Measurements from ENCODE around the gene PSMB11.

PSMB11 gene

GRCh38 chr14:23005451-23006187, 36.4 kb upstream of the PSMB11 start:
- Histone ChIP-seq H3K9ac (ENCODE audit: low read depth, low read length, poor library complexity, severe bottlenecking) (peak overlapping the region; percentile 85), H3K79me2 (ENCODE audit: insufficient read depth, low read length) (peaks cover 36% of the 10 kb centered on the region), H3K9me3 (ENCODE audit: insufficient read depth, low read depth, low read length) (no peaks in the 10 kb centered on the region), H3K9me2 (replicated peaks; ENCODE audit: low read depth, low read length) (no peaks in the 10 kb centered on the region), H3K4me1 (ENCODE audit: insufficient read depth, low read length, poor library complexity, severe bottlenecking) (peaks cover 46% of the 10 kb centered on the region), H3K4me2 (ENCODE audit: low read depth, low read length, poor library complexity, severe bottlenecking) (peak overlapping the region; percentile 99), H3K36me3 (ENCODE audit: insufficient read depth, low read length) (no peaks in the 10 kb centered on the region), H4K20me1 (ENCODE audit: insufficient read depth, low read length, poor library complexity, severe bottlenecking) (no peaks in the 10 kb centered on the region), H3K4me3 (ENCODE audit: low read length, poor library complexity, severe bottlenecking) (peak overlapping the region; percentile 96), H3F3A (ENCODE audit: low read depth) (peaks cover 7% of the 10 kb centered on the region), H3K27me3 (ENCODE audit: insufficient read depth, low read length, poor library complexity, severe bottlenecking) (no peaks in the 10 kb centered on the region), H2AFZ (ENCODE audit: low read length) (no peak overlapping the region)
- TF ChIP-seq, protein P1, sequence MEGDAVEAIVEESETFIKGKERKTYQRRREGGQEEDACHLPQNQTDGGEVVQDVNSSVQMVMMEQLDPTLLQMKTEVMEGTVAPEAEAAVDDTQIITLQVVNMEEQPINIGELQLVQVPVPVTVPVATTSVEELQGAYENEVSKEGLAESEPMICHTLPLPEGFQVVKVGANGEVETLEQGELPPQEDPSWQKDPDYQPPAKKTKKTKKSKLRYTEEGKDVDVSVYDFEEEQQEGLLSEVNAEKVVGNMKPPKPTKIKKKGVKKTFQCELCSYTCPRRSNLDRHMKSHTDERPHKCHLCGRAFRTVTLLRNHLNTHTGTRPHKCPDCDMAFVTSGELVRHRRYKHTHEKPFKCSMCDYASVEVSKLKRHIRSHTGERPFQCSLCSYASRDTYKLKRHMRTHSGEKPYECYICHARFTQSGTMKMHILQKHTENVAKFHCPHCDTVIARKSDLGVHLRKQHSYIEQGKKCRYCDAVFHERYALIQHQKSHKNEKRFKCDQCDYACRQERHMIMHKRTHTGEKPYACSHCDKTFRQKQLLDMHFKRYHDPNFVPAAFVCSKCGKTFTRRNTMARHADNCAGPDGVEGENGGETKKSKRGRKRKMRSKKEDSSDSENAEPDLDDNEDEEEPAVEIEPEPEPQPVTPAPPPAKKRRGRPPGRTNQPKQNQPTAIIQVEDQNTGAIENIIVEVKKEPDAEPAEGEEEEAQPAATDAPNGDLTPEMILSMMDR (conservative IDR thresholded peaks at IDR 0.05; ENCODE audit: low read length): no peak
- no peak for TF ChIP-seq EZH2phosphoT487 (IDR thresholded peaks at IDR 0.05; ENCODE audit: borderline replicate concordance)

- Histone ChIP-seq H3K9me2 (replicated peaks; ENCODE audit: low read depth, low read length) (no peaks in the 10 kb centered on the region), H3K36me3 (ENCODE audit: insufficient read depth, low read length) (no peaks in the 10 kb centered on the region), H3K9me3 (ENCODE audit: insufficient read depth, low read depth, low read length) (no peaks in the 10 kb centered on the region), H3K4me2 (ENCODE audit: low read depth, low read length, poor library complexity, severe bottlenecking) (peak overlapping the region; percentile 99), H2AFZ (ENCODE audit: low read length) (peak overlapping the region; percentile 83), H3K27me3 (ENCODE audit: insufficient read depth, low read length, poor library complexity, severe bottlenecking) (no peaks in the 10 kb centered on the region), H3K79me2 (ENCODE audit: insufficient read depth, low read length) (peaks cover 36% of the 10 kb centered on the region), H3K9ac (ENCODE audit: low read depth, low read length, poor library complexity, severe bottlenecking) (peak overlapping the region; percentile 85), H3K4me1 (ENCODE audit: insufficient read depth, low read length, poor library complexity, severe bottlenecking) (peaks cover 46% of the 10 kb centered on the region), H3F3A (ENCODE audit: low read depth) (peaks cover 7% of the 10 kb centered on the region), H4K20me1 (ENCODE audit: insufficient read depth, low read length, poor library complexity, severe bottlenecking) (no peaks in the 10 kb centered on the region), H3K4me3 (ENCODE audit: low read length, poor library complexity, severe bottlenecking) (peak overlapping the region; percentile 96)
- TF ChIP-seq, protein P1 (conservative IDR thresholded peaks at IDR 0.05; ENCODE audit: low read length): no peak
Measured at GRCh38 chr14:23006188-23006534, 35.9 kb upstream of the PSMB11 start.

DNA sequence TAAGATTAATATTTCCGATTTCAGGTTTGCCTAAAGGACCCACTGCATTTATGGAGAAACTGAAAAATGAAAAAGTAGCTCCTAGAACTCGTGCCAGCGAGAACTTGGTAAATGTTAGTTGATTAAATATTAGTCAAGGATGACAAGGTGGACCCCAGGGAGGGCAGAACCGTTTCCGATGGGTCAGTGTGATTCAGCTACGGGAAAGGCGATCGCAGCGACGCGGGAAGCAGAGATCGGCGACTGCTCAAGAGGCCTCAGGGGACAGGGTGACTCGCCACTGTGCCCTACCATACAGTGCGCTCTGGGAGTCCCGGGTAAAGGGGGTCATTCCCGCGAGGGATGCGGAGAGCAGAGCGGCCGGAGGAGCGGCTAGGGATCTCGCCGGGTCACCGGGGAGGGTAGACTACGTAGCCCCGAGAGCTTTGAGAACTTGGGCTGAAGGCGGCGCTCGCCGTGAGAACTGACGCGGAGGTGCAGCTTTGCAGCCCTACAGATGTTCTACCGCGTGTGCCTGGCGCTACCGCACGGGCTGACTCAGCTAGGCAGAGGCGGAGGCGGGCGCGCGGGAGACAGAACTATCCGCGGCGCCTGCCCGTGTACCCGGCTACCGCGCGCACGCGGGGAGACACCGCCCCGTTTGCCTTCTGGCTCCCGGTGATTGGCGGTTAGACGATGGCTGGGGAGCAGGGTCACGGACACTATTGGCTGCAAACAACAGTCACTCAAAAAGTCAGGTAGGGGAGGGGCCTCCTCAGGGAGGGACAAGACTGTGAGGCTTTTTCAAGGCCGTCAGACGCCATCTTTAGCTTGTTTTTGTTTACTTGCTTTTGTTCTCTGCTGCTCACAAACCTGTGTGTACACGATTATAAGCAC, 35.2 kb upstream of the PSMB11 start:
- H3K36me3 ChIP-seq (ENCODE audit: insufficient read depth, low read length): no peaks in the 10 kb centered on the region
- peak overlapping the region; percentile 99 for H3K4me2 ChIP-seq (ENCODE audit: low read depth, low read length, poor library complexity, severe bottlenecking)
- H3F3A ChIP-seq (ENCODE audit: low read depth): peaks cover 7% of the 10 kb centered on the region
- no peaks in the 10 kb centered on the region for H4K20me1 ChIP-seq (ENCODE audit: insufficient read depth, low read length, poor library complexity, severe bottlenecking)
- H3K27me3 ChIP-seq (ENCODE audit: insufficient read depth, low read length, poor library complexity, severe bottlenecking): no peaks in the 10 kb centered on the region
- no peak for TF ChIP-seq EZH2phosphoT487 (IDR thresholded peaks at IDR 0.05; ENCODE audit: borderline replicate concordance)
- TF ChIP-seq, protein P1 (conservative IDR thresholded peaks at IDR 0.05; ENCODE audit: low read length): peak; percentile 39; the same call in 1 of the 2 replicates
- peak overlapping the region; percentile 83 for H2AFZ ChIP-seq (ENCODE audit: low read length)
- H3K9me2 ChIP-seq (replicated peaks; ENCODE audit: low read depth, low read length): no peaks in the 10 kb centered on the region
- peaks cover 46% of the 10 kb centered on the region for H3K4me1 ChIP-seq (ENCODE audit: insufficient read depth, low read length, poor library complexity, severe bottlenecking)
- peak overlapping the region; percentile 96 for H3K4me3 ChIP-seq (ENCODE audit: low read length, poor library complexity, severe bottlenecking)
- peaks cover 36% of the 10 kb centered on the region for H3K79me2 ChIP-seq (ENCODE audit: insufficient read depth, low read length)
- peak overlapping the region; percentile 85 for H3K9ac ChIP-seq (ENCODE audit: low read depth, low read length, poor library complexity, severe bottlenecking)
- no peaks in the 10 kb centered on the region for H3K9me3 ChIP-seq (ENCODE audit: insufficient read depth, low read depth, low read length)
